GM08714 (cell line): ENCODE results near the gene ASB2.

Experiments
- H3K4me3 ChIP-seq: fragments of 200-500 bp; sonication (Bioruptor generic); 2 replicates; pipeline ENCODE4 v1.5.1; 2014; ENCODE audit warnings: mild to moderate bottlenecking, low read length, inconsistent platforms
- ZNF274 ChIP-seq: IDR thresholded peaks from 2 replicates; pipeline ENCODE4 v1.6.1; 2012; ENCODE audit warnings: mild to moderate bottlenecking, low read depth, low read length

Gene ASB2

GRCh38 chr14:93921001-93921806 lies 55.2 kb downstream of the ASB2 start:
- TF ChIP-seq ZNF274: no peak
- H3K4me3 ChIP-seq: no peak overlapping the region

GRCh38 chr14:93917141-93917540 lies 59.2 kb downstream of the ASB2 start:
- TF ChIP-seq ZNF274: no peak
- H3K4me3 ChIP-seq: no peak overlapping the region

DNA sequence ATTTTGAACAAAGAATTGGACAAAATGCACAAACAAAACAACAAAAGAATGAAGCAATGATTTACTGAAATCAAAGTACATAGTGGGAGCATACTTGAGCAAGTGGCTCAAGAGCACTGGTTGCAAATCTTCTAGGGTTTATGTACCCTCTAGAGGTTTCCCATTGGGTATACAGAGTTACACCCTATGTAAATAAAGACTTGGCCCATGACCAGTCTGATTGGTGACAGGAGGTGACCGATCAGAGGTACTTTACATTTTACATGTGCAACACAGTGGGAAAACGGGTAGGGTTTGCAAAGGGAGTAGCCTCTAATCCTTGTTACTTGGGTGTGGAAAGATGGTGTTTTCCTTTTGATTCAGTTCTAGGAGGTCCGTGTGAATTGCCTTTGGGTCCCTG lies 59.9 kb downstream of the ASB2 start:
- TF ChIP-seq ZNF274: no peak
- no peak overlapping the region for H3K4me3 ChIP-seq

DNA sequence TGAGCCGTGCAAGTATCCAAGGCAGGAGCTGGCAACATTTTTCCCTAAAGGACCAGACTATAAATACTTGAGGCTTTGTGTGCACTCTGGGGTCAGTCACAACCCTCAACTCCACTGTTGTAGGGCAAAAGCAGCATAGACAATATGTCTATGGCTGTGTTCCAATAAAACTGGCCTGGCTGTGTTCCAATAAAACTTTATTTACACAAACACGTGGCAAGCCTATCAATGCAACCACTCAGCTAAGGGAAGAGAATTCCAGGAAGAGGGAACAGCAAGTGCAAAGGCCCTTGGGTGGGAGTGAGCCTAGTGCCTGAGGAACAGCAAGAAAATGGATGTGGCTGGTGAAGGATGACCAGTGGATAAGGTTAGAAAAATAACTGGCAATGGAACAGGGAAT lies 60.6 kb downstream of the ASB2 start:
- no peak for TF ChIP-seq ZNF274
- no peak overlapping the region for H3K4me3 ChIP-seq

DNA sequence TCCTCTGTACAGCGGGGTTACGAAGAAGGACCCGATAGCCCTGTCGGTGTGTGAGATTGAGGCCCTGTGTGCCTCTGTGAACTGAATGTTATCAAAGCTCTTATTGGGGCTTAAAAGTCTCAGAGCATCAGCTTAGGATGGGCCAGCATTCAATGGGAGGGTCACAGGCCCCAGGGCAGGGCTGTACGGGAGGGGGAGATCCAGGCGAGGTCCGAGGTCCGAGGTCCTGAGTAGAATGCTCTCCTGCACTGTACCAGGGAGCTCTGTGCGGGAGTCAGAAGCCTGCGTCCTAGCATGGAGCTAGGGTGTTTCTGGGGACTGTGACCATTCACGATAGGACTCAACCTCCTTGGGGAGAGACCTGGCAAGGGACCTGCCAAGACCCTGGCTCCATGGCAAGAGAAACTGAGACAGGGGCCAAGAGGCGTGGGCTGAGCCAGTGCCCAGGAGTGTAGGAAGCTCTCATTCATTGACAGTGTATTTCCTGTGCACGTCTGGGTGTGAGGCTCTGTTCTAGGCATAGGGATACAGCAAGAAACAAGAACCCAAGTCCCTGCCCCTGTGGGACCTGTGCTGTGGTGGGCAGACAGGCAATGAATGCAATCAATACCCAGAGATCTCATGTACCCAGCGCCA lies 61.2 kb downstream of the ASB2 start:
- no peak overlapping the region for H3K4me3 ChIP-seq
- TF ChIP-seq ZNF274: no peak

DNA sequence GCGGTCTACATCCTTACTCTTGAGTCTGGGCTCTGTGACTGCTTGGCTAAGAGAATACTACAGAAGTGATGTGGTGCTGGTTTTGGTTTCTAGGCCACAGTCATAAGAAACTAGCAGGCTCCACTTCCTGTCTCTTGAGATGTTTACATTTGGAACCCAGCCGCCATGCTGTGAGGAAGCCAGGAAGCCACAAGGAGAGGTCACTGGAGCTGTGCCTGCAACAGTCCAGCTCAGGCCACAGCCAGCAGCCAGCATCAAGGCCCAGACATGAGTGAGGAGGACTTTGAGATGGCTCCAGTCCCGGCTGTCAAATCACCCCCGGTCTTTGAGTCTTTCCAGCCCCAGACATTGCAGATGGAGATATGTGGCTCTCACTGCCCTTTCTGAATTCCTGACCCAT lies 62.1 kb downstream of the ASB2 start:
- no peak for TF ChIP-seq ZNF274
- H3K4me3 ChIP-seq: no peak overlapping the region

GRCh38 chr14:93912782-93913181 lies 63.6 kb downstream of the ASB2 start:
- H3K4me3 ChIP-seq: no peak overlapping the region
- TF ChIP-seq ZNF274: no peak

DNA sequence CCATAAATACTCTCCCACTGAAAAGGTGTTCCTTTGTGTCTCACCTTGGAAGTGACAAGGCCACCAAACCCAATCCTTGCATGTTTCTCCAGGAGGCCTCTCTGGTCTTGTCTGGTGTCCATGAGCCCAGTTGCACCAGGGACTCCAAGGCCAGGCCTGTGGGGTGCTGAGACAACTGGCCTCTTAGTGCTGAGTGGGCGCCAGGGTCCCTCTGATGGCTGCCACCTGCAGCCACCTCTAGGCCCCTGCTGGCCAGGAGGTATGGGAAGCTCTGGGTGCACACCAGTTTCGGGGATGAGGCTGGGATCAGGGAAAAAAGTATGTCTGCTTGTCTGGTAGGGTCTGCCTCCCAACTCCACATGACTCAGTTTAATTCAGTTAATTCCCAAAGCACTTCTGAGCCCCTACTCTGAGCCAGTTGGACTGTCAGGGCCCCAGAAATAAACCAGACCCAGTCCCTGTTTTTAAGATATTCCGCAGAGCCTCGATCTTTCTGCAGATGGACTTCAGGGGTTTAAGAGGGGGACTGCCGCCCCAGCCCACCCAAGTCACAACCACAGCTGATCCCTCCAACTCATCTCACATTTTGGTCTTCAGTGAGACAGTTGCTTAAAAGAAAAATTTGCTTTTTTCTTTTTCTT lies 64.3 kb downstream of the ASB2 start:
- H3K4me3 ChIP-seq: no peak overlapping the region
- no peak for TF ChIP-seq ZNF274

DNA sequence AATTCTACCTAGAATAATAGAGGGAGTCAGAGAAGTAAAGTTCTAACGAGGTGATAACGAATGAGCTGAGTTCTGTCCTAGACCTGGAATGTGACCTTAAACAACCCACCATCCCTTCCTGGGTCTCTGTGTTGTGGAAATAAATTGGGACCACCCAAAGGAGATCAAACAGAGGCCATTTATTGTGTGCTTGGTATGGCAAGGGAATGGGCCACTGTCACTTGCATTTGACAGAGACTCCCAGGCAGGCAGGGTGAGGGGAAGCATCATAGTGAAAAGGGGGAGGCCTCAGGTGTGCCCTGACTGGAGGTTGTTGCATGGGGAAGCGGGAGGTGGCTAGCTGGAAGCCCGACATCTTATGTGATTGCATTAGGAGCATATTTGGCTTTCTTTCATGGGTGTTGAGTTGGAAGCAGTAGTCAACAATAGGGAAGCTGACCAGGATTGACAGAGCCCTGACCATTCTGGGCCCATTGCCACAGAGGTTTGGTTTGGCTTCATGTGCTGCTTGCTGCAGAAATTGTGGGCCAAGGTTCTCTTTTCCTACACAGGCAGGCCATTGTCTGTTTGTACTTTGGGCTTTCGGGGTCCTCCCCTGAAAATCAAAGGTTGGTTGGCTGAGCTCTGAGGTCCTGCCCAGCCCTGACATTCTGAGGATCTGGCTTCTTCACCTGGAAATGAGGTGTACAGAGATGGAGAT lies 66.8 kb downstream of the ASB2 start:
- TF ChIP-seq ZNF274: no peak
- H3K4me3 ChIP-seq: no peak overlapping the region

GRCh38 chr14:93906341-93907329 lies 69.7 kb downstream of the ASB2 start:
- no peak for TF ChIP-seq ZNF274

GRCh38 chr14:93905623-93906022 lies 70.7 kb downstream of the ASB2 start:
- H3K4me3 ChIP-seq: no peak overlapping the region
- no peak for TF ChIP-seq ZNF274

More at GRCh38 chr14:93906341-93907329, 69.7 kb downstream of the ASB2 start:
- H3K4me3 ChIP-seq: no peak overlapping the region

- H3K4me3 ChIP-seq: no peak overlapping the region
- TF ChIP-seq ZNF274: no peak
Observed at GRCh38 chr14:93903342-93904184, 72.8 kb downstream of the ASB2 start.
